ENCODE measurements around the gene REST. TPM values are rescaled to one million over a fixed set of nuclear protein-coding genes. Genes with fewer than 3 reads are reported as not detected.
A peak's percentile ranks its signal among the peaks of the same experiment; 100 is the strongest.

Gene REST
- total and polyA plus RNA-seq, 5 donors from 2014 or later, result 68.0 to 141 (median 128) TPM

GRCh38 chr4:57013543-57014120, 105.9 kb downstream of the REST start:
- peaks cover 85% of the 10 kb centered on the region for H3K36me3 ChIP-seq (ENCODE audit: control insufficient read depth, insufficient read depth, low read length)
- H3K27ac ChIP-seq (ENCODE audit: insufficient read depth, low read length, poor library complexity, severe bottlenecking), result no peak overlapping the region
- H3K27ac Mint-ChIP-seq, result peak overlapping the region in 2 of 3 donors; percentile 6 to 38
- no peaks in the 10 kb centered on the region for H3K27me3 ChIP-seq (ENCODE audit: control insufficient read depth, insufficient read depth, low read length)
- H3K36me3 Mint-ChIP-seq, result peaks cover 55% of the 10 kb centered on the region
- H3K4me3 Mint-ChIP-seq, result no peak overlapping the region
- H3K4me1 Mint-ChIP-seq, result peaks cover 2 to 8% (median 7%) of the 10 kb centered on the region in 4 donors
- ATAC-seq (ENCODE audit: low read depth in 2 of 2) (no peak), DNase-seq (peak in 1 of 3 donors; percentile 22)
- H3K9me3 Mint-ChIP-seq, result peaks cover 0 to 1% (median 0%) of the 10 kb centered on the region in 7 donors
- no peak overlapping the region for H3K4me3 ChIP-seq (ENCODE audit: low read depth, low read length)
- no peaks in the 10 kb centered on the region for H3K27me3 Mint-ChIP-seq
- no peaks in the 10 kb centered on the region for H3K9me3 ChIP-seq (ENCODE audit: control insufficient read depth in 2 of 2, low read length in 2 of 2)
- no peaks in the 10 kb centered on the region for H3K4me1 ChIP-seq (ENCODE audit: control insufficient read depth, insufficient read depth, low read length, poor library complexity, severe bottlenecking)

Other genes with a start within 250 kb of the REST start
- gene HOPX, start 226.6 kb upstream of the REST start, total RNA-seq, result 1.9 TPM
- gene HOPX, start 226.6 kb upstream of the REST start, polyA plus RNA-seq, result 10 to 100 TPM in 2 of 4 donors, 1 to 10 TPM in 2; 1.4 to 13.3 (median 9.3) TPM
- gene SPINK2, start 86.2 kb upstream of the REST start, total RNA-seq, result 2.0 TPM
- 10 to 100 TPM in 2 of 4 donors, 1 to 10 TPM in 2; 4.2 to 21.2 (median 9.1) TPM for gene SPINK2, start 86.2 kb upstream of the REST start, polyA plus RNA-seq
- 19.7 TPM for gene NOA1, start 69.7 kb downstream of the REST start, total RNA-seq
- gene NOA1, start 69.7 kb downstream of the REST start, polyA plus RNA-seq, result 10 to 100 TPM; 25.7 to 27.7 (median 27.4) TPM
- gene POLR2B, start 71.0 kb downstream of the REST start, total RNA-seq, result 73.5 TPM
- 10 to 100 TPM; 52.9 to 83.6 (median 63.5) TPM for gene POLR2B, start 71.0 kb downstream of the REST start, polyA plus RNA-seq
- 0.91 TPM for gene IGFBP7, start 202.5 kb downstream of the REST start, total RNA-seq
- gene IGFBP7, start 202.5 kb downstream of the REST start, polyA plus RNA-seq, result under 1 TPM in 2 of 4 donors, not detected in 2; 0.15 to 0.67 TPM